Breast epithelium (tissue), 3 donors: Measurements from ENCODE around the gene STAM.

Experiments used
- POLR2A ChIP-seq: fragments of 450-650 bp; IDR thresholded peaks from one replicate; pipeline ENCODE4 v1.6.1; 2016; ENCODE audit warnings: antibody characterized with exemption, mild to moderate bottlenecking, moderate library complexity
- TF ChIP-seq, protein P1 (sequence below), 3 donors: fragments of 450-650 bp; IDR thresholded peaks; one replicate each; pipeline ENCODE4 v1.5.1; 2016 to 2017; ENCODE audit warnings: antibody characterized with exemption in 3 of 3, mild to moderate bottlenecking in 3 of 3, moderate library complexity in 3 of 3

DNA sequence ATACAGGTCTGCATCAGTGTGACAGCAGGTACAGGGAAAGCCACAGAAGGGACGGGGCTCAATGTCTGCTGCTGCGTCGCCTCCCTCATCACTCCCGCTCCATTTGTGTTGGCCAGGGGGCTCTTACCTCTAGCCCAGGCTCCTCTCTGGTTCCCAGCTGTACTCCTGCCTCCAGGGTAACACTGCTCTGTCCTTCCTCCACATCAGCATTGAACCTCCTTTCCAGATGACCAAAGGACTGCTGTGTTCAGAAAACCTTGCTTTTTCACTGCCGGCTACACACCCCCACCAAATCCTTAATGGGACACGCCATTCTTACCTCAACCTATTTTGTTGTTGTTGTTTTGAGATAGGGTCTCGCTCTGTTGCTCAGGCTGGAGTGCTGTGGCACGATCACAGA, 105.9 kb downstream of the STAM start:
- TF ChIP-seq POLR2A, result no peak
- TF ChIP-seq, protein P1, sequence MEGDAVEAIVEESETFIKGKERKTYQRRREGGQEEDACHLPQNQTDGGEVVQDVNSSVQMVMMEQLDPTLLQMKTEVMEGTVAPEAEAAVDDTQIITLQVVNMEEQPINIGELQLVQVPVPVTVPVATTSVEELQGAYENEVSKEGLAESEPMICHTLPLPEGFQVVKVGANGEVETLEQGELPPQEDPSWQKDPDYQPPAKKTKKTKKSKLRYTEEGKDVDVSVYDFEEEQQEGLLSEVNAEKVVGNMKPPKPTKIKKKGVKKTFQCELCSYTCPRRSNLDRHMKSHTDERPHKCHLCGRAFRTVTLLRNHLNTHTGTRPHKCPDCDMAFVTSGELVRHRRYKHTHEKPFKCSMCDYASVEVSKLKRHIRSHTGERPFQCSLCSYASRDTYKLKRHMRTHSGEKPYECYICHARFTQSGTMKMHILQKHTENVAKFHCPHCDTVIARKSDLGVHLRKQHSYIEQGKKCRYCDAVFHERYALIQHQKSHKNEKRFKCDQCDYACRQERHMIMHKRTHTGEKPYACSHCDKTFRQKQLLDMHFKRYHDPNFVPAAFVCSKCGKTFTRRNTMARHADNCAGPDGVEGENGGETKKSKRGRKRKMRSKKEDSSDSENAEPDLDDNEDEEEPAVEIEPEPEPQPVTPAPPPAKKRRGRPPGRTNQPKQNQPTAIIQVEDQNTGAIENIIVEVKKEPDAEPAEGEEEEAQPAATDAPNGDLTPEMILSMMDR (IDR thresholded peaks at IDR 0.05), result no peak
